Caco-2 (cell line): ENCODE results near the gene OMG. TPM values are rescaled to one million over a fixed set of nuclear protein-coding genes. Genes with fewer than 3 reads are reported as not detected.

ENCODE experiments used
- BruUV-seq: library from RNA; stranded (reverse); fragments of 400-500 nt; replicated peaks from 2 replicates; lab custom pipeline; 2021; lab: Mats Ljungman, UMichigan
- CTCF ChIA-PET: fragments of 300-600 bp; sonication (Branson Sonifier 250); formaldehyde crosslinking; loops from one replicate; lab custom pipeline; 2022; ENCODE audit warnings: antibody characterized with exemption; lab: Charles Lee
- POLR2A ChIA-PET: fragments of 300-600 bp; sonication (Branson Sonifier 250); formaldehyde crosslinking; loops from one replicate; lab custom pipeline; 2022; ENCODE audit warnings: antibody characterized with exemption; lab: Charles Lee
- DNase-seq, 2 experiments: peaks; one replicate each; pipeline versions ENCODE4 v3.0.0 to v3.0.0-alpha.2; 2020 to 2022
- H3K27me3 ChIP-seq: replicated peaks from 2 replicates; pipeline ENCODE4 v1.6.0; 2011; ENCODE audit warnings: low read length; ENCODE audit not compliant: control insufficient read depth, insufficient read depth
- H3K36me3 ChIP-seq: 2 replicates; pipeline ENCODE4 v1.5.1; 2011; ENCODE audit warnings: low read length; ENCODE audit not compliant: control insufficient read depth, insufficient read depth
- H3K4me1 ChIP-seq: fragments of 250-450 bp; sonication (Bioruptor Pico); 2 replicates; pipeline ENCODE4 v1.5.1; 2020; ENCODE audit warnings: mild to moderate bottlenecking
- H3K4me3 ChIP-seq: 2 replicates; pipeline ENCODE4 v1.5.1; 2011; ENCODE audit warnings: low read depth, mild to moderate bottlenecking, control low read depth, low read length
- H3K9me3 ChIP-seq: fragments of 250-450 bp; sonication (Bioruptor Pico); 2 replicates; pipeline ENCODE4 v1.5.1; 2020; ENCODE audit warnings: mild to moderate bottlenecking, moderate library complexity
- H3K27ac Mint-ChIP-seq: one replicate; pipeline ENCODE4 v1.8.0; 2022; ENCODE audit warnings: mixed read lengths; ENCODE audit not compliant: unreplicated experiment
- H3K27me3 Mint-ChIP-seq: one replicate; pipeline ENCODE4 v1.8.0; 2022; ENCODE audit warnings: mixed read lengths; ENCODE audit not compliant: insufficient read depth, unreplicated experiment
- H3K36me3 Mint-ChIP-seq: one replicate; pipeline ENCODE4 v1.8.0; 2022; ENCODE audit warnings: mild to moderate bottlenecking, mixed read lengths; ENCODE audit not compliant: insufficient read depth, unreplicated experiment
- H3K4me1 Mint-ChIP-seq: one replicate; pipeline ENCODE4 v1.8.0; 2022; ENCODE audit warnings: low read depth, mixed read lengths; ENCODE audit not compliant: unreplicated experiment
- H3K4me3 Mint-ChIP-seq: one replicate; pipeline ENCODE4 v1.8.0; 2022; ENCODE audit warnings: mild to moderate bottlenecking, moderate library complexity, mixed read lengths; ENCODE audit not compliant: unreplicated experiment
- H3K9me3 Mint-ChIP-seq: one replicate; pipeline ENCODE4 v1.8.0; 2022; ENCODE audit warnings: mixed read lengths; ENCODE audit not compliant: unreplicated experiment
- intact Hi-C: fragments of 100-400 bp; cut with micrococcal nuclease; formaldehyde crosslinking; loops from one replicate; pipeline ENCODE4 v1.10.0; 2022; ENCODE audit not compliant: unreplicated experiment
- total RNA-seq: library from RNA; stranded (reverse); gene quantifications from 2 replicates; pipeline ENCODE4 v1.2.3, GENCODE V29; 2022
- TF ChIP-seq, protein P1 (sequence below), 2 experiments: fragments of 200-600 bp in 1 of 2; IDR thresholded peaks; 1 replicate in 1 of 2; 2 replicates in 1 of 2; pipeline versions ENCODE4 v1.5.1 to v1.8.0; 2011 to 2022; ENCODE audit warnings: antibody characterized with exemption in 1 of 2, control low read depth in 1 of 2, inconsistent platforms in 1 of 2, low read depth in 1 of 2, low read length in 1 of 2, mild to moderate bottlenecking in 1 of 2, moderate library complexity in 1 of 2; ENCODE audit not compliant: insufficient read depth in 1 of 2, severe bottlenecking in 1 of 2, unreplicated experiment in 1 of 2

Gene OMG
- total RNA-seq, 1 experiment from 2014 or later = not detected

DNA sequence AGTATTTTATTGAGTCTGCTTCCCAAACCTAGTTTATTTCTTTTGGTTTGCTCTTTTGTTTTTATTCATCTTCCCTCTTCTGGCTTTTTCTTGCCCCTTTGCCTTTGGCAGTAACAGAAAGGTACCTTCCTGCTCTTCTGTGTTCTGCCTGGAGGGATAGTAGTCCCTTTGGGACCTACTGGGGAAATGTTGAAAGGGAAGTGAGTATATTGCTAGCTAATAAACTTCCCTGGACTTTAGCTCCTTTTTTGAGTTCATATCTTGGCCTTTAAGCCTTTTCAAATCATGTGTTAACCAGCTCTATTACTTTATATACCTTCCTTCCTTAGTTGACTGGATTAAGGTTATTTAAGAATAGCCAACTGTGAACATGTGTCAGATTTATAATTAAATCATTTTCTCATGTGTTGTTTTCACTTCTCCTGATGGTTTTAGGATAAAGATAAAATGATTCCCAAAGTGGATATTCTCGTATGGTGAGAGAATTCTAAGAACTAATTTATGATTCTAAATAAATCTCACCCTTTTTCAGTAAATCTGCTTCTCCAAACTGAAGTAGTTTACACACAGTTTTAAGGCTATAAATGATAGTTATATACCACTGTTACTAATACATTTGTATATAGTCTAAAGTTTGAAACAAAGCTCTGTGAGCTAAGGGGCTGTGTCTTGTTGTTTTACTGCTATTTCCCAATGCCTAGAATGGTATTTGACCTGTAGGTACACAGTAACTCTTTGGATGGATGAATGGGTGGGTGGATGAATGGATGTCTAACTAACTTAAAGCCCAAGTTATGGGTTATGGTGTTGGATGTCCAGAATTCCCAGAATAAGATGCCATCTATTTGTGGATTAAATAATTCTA lies 45.7 kb downstream of the OMG start:
- H3K4me3 ChIP-seq = no peak overlapping the region
- TF ChIP-seq, protein P1, sequence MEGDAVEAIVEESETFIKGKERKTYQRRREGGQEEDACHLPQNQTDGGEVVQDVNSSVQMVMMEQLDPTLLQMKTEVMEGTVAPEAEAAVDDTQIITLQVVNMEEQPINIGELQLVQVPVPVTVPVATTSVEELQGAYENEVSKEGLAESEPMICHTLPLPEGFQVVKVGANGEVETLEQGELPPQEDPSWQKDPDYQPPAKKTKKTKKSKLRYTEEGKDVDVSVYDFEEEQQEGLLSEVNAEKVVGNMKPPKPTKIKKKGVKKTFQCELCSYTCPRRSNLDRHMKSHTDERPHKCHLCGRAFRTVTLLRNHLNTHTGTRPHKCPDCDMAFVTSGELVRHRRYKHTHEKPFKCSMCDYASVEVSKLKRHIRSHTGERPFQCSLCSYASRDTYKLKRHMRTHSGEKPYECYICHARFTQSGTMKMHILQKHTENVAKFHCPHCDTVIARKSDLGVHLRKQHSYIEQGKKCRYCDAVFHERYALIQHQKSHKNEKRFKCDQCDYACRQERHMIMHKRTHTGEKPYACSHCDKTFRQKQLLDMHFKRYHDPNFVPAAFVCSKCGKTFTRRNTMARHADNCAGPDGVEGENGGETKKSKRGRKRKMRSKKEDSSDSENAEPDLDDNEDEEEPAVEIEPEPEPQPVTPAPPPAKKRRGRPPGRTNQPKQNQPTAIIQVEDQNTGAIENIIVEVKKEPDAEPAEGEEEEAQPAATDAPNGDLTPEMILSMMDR (IDR thresholded peaks at IDR 0.05; ENCODE audit: insufficient read depth in 1 of 2, low read depth in 1 of 2, low read length in 1 of 2, severe bottlenecking in 1 of 2, unreplicated experiment in 1 of 2) = no peak
- Mint-ChIP-seq H3K27me3 (no peaks in the 10 kb centered on the region), H3K36me3 (peaks cover 32% of the 10 kb centered on the region), H3K27ac (no peak overlapping the region), H3K4me1 (peaks cover 7% of the 10 kb centered on the region), H3K9me3 (no peaks in the 10 kb centered on the region), H3K4me3 (no peak overlapping the region)
- ChIA-PET POLR2A (no interaction called here), CTCF (no interaction called here)
- no peaks in the 10 kb centered on the region for H3K27me3 ChIP-seq
- no peaks in the 10 kb centered on the region for H3K4me1 ChIP-seq
- BruUV-seq = no TSS peak
- H3K9me3 ChIP-seq = no peaks in the 10 kb centered on the region
- no peak for DNase-seq
- intact Hi-C loops = no loop called here
- no peaks in the 10 kb centered on the region for H3K36me3 ChIP-seq

DNA sequence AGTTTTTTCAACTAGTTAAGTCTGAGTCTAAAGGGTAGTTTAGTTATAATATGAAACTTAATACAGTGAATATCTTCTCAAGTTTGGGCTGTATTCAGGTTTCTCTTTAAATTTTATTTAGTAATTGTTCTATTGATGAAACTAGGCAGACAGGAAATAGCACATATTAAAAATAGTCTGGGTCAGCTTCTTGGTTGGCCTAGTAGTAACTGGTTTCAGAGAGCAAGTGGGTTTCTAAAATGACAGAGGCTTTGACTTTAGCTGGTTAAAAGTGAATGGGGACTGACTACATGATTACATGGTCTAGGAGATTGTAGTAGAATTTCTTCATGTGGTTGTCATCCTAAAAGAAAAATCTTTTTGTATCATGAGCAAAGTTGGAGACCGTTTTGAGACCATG lies 46.8 kb downstream of the OMG start:
- H3K27me3 ChIP-seq = no peaks in the 10 kb centered on the region
- ChIA-PET CTCF (no interaction called here), POLR2A (no interaction called here)
- no peaks in the 10 kb centered on the region for H3K9me3 ChIP-seq
- peaks cover 1% of the 10 kb centered on the region; the same call in 1 of the 2 replicates for H3K36me3 ChIP-seq
- no TSS peak for BruUV-seq
- no peak overlapping the region for H3K4me3 Mint-ChIP-seq
- DNase-seq = no peak
- no peaks in the 10 kb centered on the region for H3K9me3 Mint-ChIP-seq
- H3K4me1 Mint-ChIP-seq = peaks cover 7% of the 10 kb centered on the region
- no peak overlapping the region for H3K27ac Mint-ChIP-seq
- H3K4me1 ChIP-seq = no peaks in the 10 kb centered on the region
- intact Hi-C loops = no loop called here
- H3K36me3 Mint-ChIP-seq = peaks cover 37% of the 10 kb centered on the region
- H3K27me3 Mint-ChIP-seq = no peaks in the 10 kb centered on the region
- no peak overlapping the region for H3K4me3 ChIP-seq
- TF ChIP-seq, protein P1 (IDR thresholded peaks at IDR 0.05; ENCODE audit: insufficient read depth in 1 of 2, low read depth in 1 of 2, low read length in 1 of 2, severe bottlenecking in 1 of 2, unreplicated experiment in 1 of 2) = no peak

DNA sequence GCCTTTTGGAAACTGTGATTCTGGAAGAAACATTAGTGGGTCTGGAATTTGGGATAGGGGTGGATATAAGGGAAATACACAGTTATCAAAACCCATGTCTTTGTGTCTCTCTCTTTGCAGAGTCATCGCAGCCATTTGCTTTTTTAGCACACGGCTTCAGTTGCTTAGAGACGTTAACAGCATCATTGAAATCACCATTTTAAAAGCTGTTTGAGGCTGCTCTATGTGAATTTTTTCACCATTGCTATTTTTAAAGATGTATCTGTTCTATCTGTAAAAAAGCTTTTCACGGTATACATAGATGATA lies 47.3 kb downstream of the OMG start:
- ChIA-PET CTCF (no interaction called here), POLR2A (no interaction called here)
- Histone ChIP-seq H3K27me3 (no peaks in the 10 kb centered on the region), H3K9me3 (no peaks in the 10 kb centered on the region), H3K4me1 (no peaks in the 10 kb centered on the region), H3K36me3 (peaks cover 1% of the 10 kb centered on the region; the same call in 1 of the 2 replicates), H3K4me3 (no peak overlapping the region)
- DNase-seq = no peak
- TF ChIP-seq, protein P1 (IDR thresholded peaks at IDR 0.05; ENCODE audit: insufficient read depth in 1 of 2, low read depth in 1 of 2, low read length in 1 of 2, severe bottlenecking in 1 of 2, unreplicated experiment in 1 of 2) = no peak
- no peaks in the 10 kb centered on the region for H3K27me3 Mint-ChIP-seq
- no peaks in the 10 kb centered on the region for H3K9me3 Mint-ChIP-seq
- no TSS peak for BruUV-seq
- H3K4me1 Mint-ChIP-seq = peaks cover 7% of the 10 kb centered on the region
- H3K27ac Mint-ChIP-seq = no peak overlapping the region
- no peak overlapping the region for H3K4me3 Mint-ChIP-seq
- intact Hi-C loops = no loop called here
- peaks cover 37% of the 10 kb centered on the region for H3K36me3 Mint-ChIP-seq
